Fibroblast of the aortic adventitia (primary cell): ENCODE measurements around the gene DMD. TPM values are rescaled to one million over a fixed set of nuclear protein-coding genes. Genes with fewer than 3 reads are reported as not detected.

Experiments used
- DNase-seq: peaks from one replicate; pipeline ENCODE4 v3.0.0-alpha.2; 2010; ENCODE audit warnings: low read depth
- H3K4me3 ChIP-seq: 2 replicates; pipeline ENCODE4 v1.5.1; 2011; ENCODE audit warnings: low read depth, mild to moderate bottlenecking, control low read depth, low read length, moderate library complexity
- CTCF ChIP-seq: IDR thresholded peaks from 2 replicates; pipeline ENCODE4 v1.5.1; 2011; ENCODE audit warnings: mild to moderate bottlenecking, low read length, control low read depth, inconsistent platforms; ENCODE audit not compliant: insufficient read depth
- total RNA-seq: library from RNA; depleted of rRNA; stranded (reverse); fragments of >200 nt; gene quantifications from 2 replicates; pipeline ENCODE4 v1.2.3, GENCODE V29; 2012; ENCODE audit warnings: low replicate concordance

The DMD gene
- total RNA-seq, 1 donor = 10.3 TPM

DNA sequence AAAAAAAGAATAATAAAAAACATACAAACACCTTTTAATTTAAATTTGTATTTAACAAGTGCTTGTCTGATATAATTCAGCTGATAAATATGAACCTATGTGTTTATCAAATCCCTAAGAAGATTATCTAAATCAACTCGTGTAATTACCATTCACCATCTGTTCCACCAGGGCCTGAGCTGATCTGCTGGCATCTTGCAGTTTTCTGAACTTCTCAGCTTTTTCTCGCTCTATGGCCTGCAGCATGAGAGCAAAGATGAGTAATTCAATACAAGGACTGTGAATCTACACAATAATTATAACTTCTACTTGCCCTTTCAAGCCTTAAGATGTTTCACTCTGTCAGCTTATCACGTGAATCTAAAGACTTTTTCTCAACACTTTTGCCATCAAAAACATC is 709.7 kb downstream of the DMD start:
- no peak overlapping the region for H3K4me3 ChIP-seq
- TF ChIP-seq CTCF = no peak

GRCh38 chrX:32496671-32497070 is 714.7 kb downstream of the DMD start:
- TF ChIP-seq CTCF = no peak
- H3K4me3 ChIP-seq = no peak overlapping the region
- no peak for DNase-seq

More for the DNA sequence above, 709.7 kb downstream of the DMD start:
- DNase-seq = no peak

DNA sequence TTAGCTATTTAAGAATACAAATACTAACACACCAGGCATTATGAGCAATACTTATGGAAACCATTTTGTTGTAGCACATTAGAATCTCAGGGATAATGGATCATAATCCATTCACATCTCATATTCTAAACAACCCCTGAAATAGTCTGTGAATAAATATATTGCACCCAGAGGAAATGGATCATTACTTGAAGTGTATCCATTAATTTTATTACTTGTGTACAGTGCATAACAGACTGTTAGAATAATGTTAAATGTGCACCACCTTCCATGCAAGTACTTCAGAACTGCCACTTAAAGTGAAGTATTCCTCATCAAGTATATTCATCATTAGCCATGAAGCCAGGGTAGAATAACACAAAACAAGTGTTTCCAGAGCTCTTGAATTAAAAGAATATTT is 715.5 kb downstream of the DMD start:
- H3K4me3 ChIP-seq = no peak overlapping the region
- no peak for TF ChIP-seq CTCF
- DNase-seq = no peak

- H3K4me3 ChIP-seq = no peak overlapping the region
- no peak for DNase-seq
- no peak for TF ChIP-seq CTCF
Observed at GRCh38 chrX:32489125-32489524, 722.2 kb downstream of the DMD start.

GRCh38 chrX:32483534-32484136 is 727.7 kb downstream of the DMD start:
- DNase-seq = no peak
- TF ChIP-seq CTCF = no peak

DNA sequence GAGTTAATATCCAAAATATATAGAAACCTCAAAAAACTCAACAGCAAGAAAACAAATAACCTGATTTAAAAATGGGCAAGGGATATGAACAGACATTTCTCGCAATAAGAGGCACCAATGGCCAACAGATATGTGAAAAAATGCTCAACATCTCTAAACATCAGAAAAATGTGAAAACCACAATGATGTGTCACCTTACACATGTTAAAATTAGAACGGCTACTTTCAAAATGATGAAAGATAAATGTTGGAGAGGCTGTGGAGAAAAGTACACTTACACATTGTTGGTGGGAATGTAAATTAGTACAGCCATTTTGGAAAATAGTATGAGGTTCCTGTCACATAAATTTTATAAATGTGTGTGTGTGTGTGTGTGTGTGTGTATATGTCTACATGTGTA is 731.3 kb downstream of the DMD start:
- no peak for TF ChIP-seq CTCF
- no peak for DNase-seq
- no peak overlapping the region for H3K4me3 ChIP-seq

More at GRCh38 chrX:32483534-32484136, 727.7 kb downstream of the DMD start:
- no peak overlapping the region for H3K4me3 ChIP-seq

- no peak for TF ChIP-seq CTCF
- DNase-seq = no peak
Observed at GRCh38 chrX:32472364-32472763, 739.0 kb downstream of the DMD start.

More at GRCh38 chrX:32472364-32472763, 739.0 kb downstream of the DMD start:
- no peak overlapping the region for H3K4me3 ChIP-seq
